K562 (cell line): ENCODE data around the gene ZNF385D. TPM values are rescaled to one million over a fixed set of nuclear protein-coding genes. Genes with fewer than 3 reads are reported as not detected.

ENCODE experiments used
- ATAC-seq: fragments of 200-7000 bp; cut with Tn5 transposase; 3 replicates; pipeline ENCODE4 v1.9.1; 2020; ENCODE audit warnings: moderate library complexity
- BruUV-seq: library from RNA; stranded (reverse); fragments of 400-500 nt; replicated peaks from 2 replicates; lab custom pipeline; 2021; lab: Mats Ljungman, UMichigan
- CTCF ChIA-PET: fragments of 300-600 bp; formaldehyde crosslinking; extraction: SDS; loops from one replicate; lab custom pipeline; 2021; ENCODE audit warnings: low intra/inter-chr PET ratio; lab: Yijun Ruan, JAX
- POLR2A ChIA-PET: fragments of 300-600, 350-650 bp; sonication (Branson Sonifier 250); formaldehyde crosslinking; extraction: SDS; loops from one replicate; lab custom pipeline; 2021; ENCODE audit warnings: antibody characterized with exemption, inconsistent platforms; lab: Yijun Ruan, JAX
- DNase-seq, 4 experiments: peaks; one replicate each; pipeline versions ENCODE4 v3.0.0 to v3.0.0-alpha.2; 2011 to 2018; ENCODE audit warnings: low spot score in 3 of 4, mixed read lengths in 3 of 4; ENCODE audit errors: extremely low read depth in 1 of 4
- FAIRE-seq: peaks from 2 replicates; lab custom pipeline; 2011; peaks lifted over from hg19 to GRCh38; lab: Jason Lieb, UNC
- H2AFZ ChIP-seq: 2 replicates; pipeline ENCODE4 v1.6.0; 2011; ENCODE audit warnings: low read depth, low read length, control low read depth, inconsistent platforms
- H3K27ac ChIP-seq: fragments of 200-600 bp; 3 replicates; pipeline ENCODE4 v1.8.0; 2011; ENCODE audit warnings: low read depth, mild to moderate bottlenecking, control low read depth, inconsistent platforms, low read length, moderate library complexity, mixed read lengths; ENCODE audit errors: extremely low read depth
- H3K27me3 ChIP-seq, 2 experiments: fragments of 300-600 bp in 1 of 2; 2 replicates in 1 of 2; 3 replicates in 1 of 2; pipeline versions ENCODE4 v1.6.0 to v1.8.0; 2011; ENCODE audit warnings: inconsistent platforms in 2 of 2, low read length in 2 of 2, mild to moderate bottlenecking in 1 of 2, mixed read lengths in 1 of 2, moderate library complexity in 1 of 2; ENCODE audit not compliant: control insufficient read depth in 2 of 2, insufficient read depth in 2 of 2
- H3K36me3 ChIP-seq: fragments of 300-600 bp; 3 replicates; pipeline ENCODE4 v1.8.0; 2011; ENCODE audit warnings: mild to moderate bottlenecking, low read length, inconsistent platforms; ENCODE audit not compliant: control insufficient read depth, insufficient read depth
- H3K4me1 ChIP-seq, 2 experiments: fragments of 200-600 bp in 1 of 2; replicated peaks in 1 of 2; 2 replicates in 1 of 2; 3 replicates in 1 of 2; pipeline versions ENCODE4 v1.5.1 to v1.8.0; 2011; ENCODE audit warnings: inconsistent platforms in 2 of 2, low read length in 2 of 2, mild to moderate bottlenecking in 1 of 2, mixed read lengths in 1 of 2, moderate library complexity in 1 of 2; ENCODE audit not compliant: control insufficient read depth in 2 of 2, insufficient read depth in 2 of 2
- H3K4me2 ChIP-seq: 2 replicates; pipeline ENCODE4 v1.6.1; 2011; ENCODE audit warnings: low read length, control low read depth, inconsistent platforms, mixed read lengths; ENCODE audit not compliant: insufficient read depth
- H3K4me3 ChIP-seq: fragments of 200-600 bp; sonication (generic), shearing (Covaris generic); 2 replicates; pipeline ENCODE4 v1.5.1; 2016; ENCODE audit warnings: control low read depth, inconsistent platforms
- H3K79me2 ChIP-seq: fragments of 200-600 bp; 3 replicates; pipeline ENCODE4 v1.8.0; 2011; ENCODE audit warnings: low read length, inconsistent platforms; ENCODE audit not compliant: control insufficient read depth, insufficient read depth
- H3K9ac ChIP-seq, 2 experiments: 2 replicates each; pipeline versions ENCODE4 v1.6.0 to v1.6.1; 2011; ENCODE audit warnings: low read depth in 2 of 2, low read length in 2 of 2, control low read depth in 1 of 2, inconsistent platforms in 1 of 2, mild to moderate bottlenecking in 1 of 2, mixed read lengths in 1 of 2; ENCODE audit not compliant: insufficient read depth in 1 of 2
- H3K9me1 ChIP-seq: one replicate; pipeline ENCODE4 v1.6.0; 2011; ENCODE audit warnings: inconsistent platforms, mild to moderate bottlenecking, low read length, moderate library complexity; ENCODE audit not compliant: control insufficient read depth, insufficient read depth
- H3K9me3 ChIP-seq: replicated peaks from 2 replicates; pipeline ENCODE4 v1.5.1; 2011; ENCODE audit warnings: low read depth, low read length, inconsistent platforms; ENCODE audit not compliant: control insufficient read depth, insufficient read depth
- H4K20me1 ChIP-seq: replicated peaks from 2 replicates; pipeline ENCODE4 v1.6.1; 2011; ENCODE audit warnings: low read length, inconsistent platforms, mixed read lengths; ENCODE audit not compliant: control insufficient read depth, insufficient read depth
- ARID1B ChIP-seq: fragments of 450-650 bp; IDR thresholded peaks from 2 replicates; pipeline ENCODE4 v1.6.1; 2016; ENCODE audit warnings: antibody characterized with exemption, mild to moderate bottlenecking, inconsistent platforms
- KAT7 ChIP-seq: sonication (generic); formaldehyde crosslinking; IDR thresholded peaks from 2 replicates; pipeline ENCODE4 v1.8.0; 2022; ENCODE audit warnings: missing genetic modification reagents, mild to moderate bottlenecking, borderline replicate concordance
- STAT5B ChIP-seq: fragments of 250-450 bp; sonication (Bioruptor Pico); IDR thresholded peaks from 2 replicates; pipeline ENCODE4 v1.8.0; 2021; ENCODE audit warnings: mild to moderate bottlenecking, inconsistent platforms
- TAF15 ChIP-seq: fragments of 200-400 bp; formaldehyde crosslinking; IDR thresholded peaks from 2 replicates; pipeline ENCODE4 v1.6.1; 2017; ENCODE audit warnings: mild to moderate bottlenecking, low read depth, low read length, moderate library complexity
- YY1 ChIP-seq, 3 experiments: IDR thresholded peaks; 2 replicates each; pipeline ENCODE4 v1.6.1; 2011; ENCODE audit warnings: low read length in 2 of 3, mild to moderate bottlenecking in 2 of 3, moderate library complexity in 2 of 3, borderline replicate concordance in 1 of 3, control low read depth in 1 of 3, low read depth in 1 of 3; ENCODE audit not compliant: insufficient read depth in 3 of 3, insufficient replicate concordance in 2 of 3, control insufficient read depth in 1 of 3, insufficient read length in 1 of 3; ENCODE audit errors: extremely low read depth in 1 of 3
- ZNF23 ChIP-seq: fragments of 250-450 bp; sonication (Bioruptor Pico); IDR thresholded peaks from 2 replicates; pipeline ENCODE4 v1.4.0; 2020; ENCODE audit warnings: mild to moderate bottlenecking
- WGBS: fragments of 100-300 bp; shearing (Covaris generic); methylation state at CpG from one replicate; pipeline ENCODE4 v1.1.6; 2016; ENCODE audit warnings: low coverage, mixed read lengths; ENCODE audit not compliant: insufficient coverage; ENCODE audit errors: missing lambda C conversion rate; 5-methylcytosine and 5-hydroxymethylcytosine counted together
- in situ Hi-C: fragments of 300-500 bp; cut with MboI; formaldehyde crosslinking; loops from 4 replicates; pipeline ENCODE4 v1.15.0; 2018; ENCODE audit warnings: inconsistent platforms, mixed read lengths
- intact Hi-C: fragments of 100-400 bp; cut with micrococcal nuclease; formaldehyde crosslinking; loops from 2 replicates; pipeline ENCODE4 v1.14.2; 2022
- polyA plus RNA-seq, 8 experiments: library from polyadenylated mRNA; depleted of rRNA in 4 of 8; stranded (reverse) in 5 of 8; unstranded in 3 of 8; fragments of >200 nt; fragmentation: Nextera tagmentation in 2 of 8; fragmentation: Illumina TruSeq in 1 of 8; extraction: Ambion mirVana in 2 of 8; extraction: Trizol in 1 of 8; gene quantifications; 2 replicates each; pipeline versions ENCODE4 v1.2.1 to v1.2.3, GENCODE V29; 2011 to 2014; ENCODE audit warnings: inconsistent platforms in 1 of 8, missing spikeins in 1 of 8
- total RNA-seq, 7 experiments: library from RNA; depleted of rRNA in 6 of 7; stranded (reverse); fragments of >200 nt in 6 of 7; fragmentation: Illumina TruSeq in 2 of 7; extraction: Trizol in 2 of 7; gene quantifications; 2 replicates each; pipeline versions ENCODE4 v1.2.1 to v1.2.3, GENCODE V29; 2011 to 2021; ENCODE audit warnings: low replicate concordance in 1 of 7
- TF ChIP-seq, protein P1 (sequence below): sonication (generic); formaldehyde crosslinking; IDR thresholded peaks from 2 replicates; pipeline ENCODE4 v1.8.1; 2022; ENCODE audit warnings: missing genetic modification reagents

ZNF385D gene
- total and polyA plus RNA-seq, 9 of the 15 experiments (the other 6 are each of a cell fraction or from before 2014, with no cell fraction given), result 0.14 to 1.7 (median 0.51) TPM

DNA sequence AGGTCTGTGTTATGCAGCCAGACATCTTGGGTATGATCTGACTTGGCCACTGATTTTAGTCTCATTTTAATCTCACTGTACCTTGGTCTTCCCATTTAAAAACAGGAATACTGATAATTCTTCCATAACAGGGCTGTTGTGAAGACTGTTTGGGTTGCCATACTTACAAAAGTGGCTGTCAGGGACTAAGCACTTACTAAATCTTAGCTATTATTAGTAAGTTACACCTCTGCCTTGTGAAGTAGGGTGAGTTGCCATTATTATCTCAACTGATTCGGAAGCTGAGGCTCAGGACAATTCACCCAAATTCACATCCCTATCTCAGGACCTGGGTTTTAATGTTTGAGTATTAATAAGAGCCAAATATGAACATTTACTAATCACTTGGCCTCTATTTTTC is 12.7 kb downstream of the ZNF385D start:
- no peak overlapping the region for H3K4me3 ChIP-seq
- H3K9me1 ChIP-seq, result no peaks in the 10 kb centered on the region
- no TSS peak for BruUV-seq
- intact Hi-C loops (no loop called here), in situ Hi-C loops (no loop called here)
- no peaks in the 10 kb centered on the region for H4K20me1 ChIP-seq
- POLR2A ChIA-PET, result no interaction called here
- FAIRE-seq (no peak), ATAC-seq (no peak), DNase-seq (no peak)
- no peak overlapping the region for H3K4me2 ChIP-seq
- no peaks in the 10 kb centered on the region for H3K79me2 ChIP-seq
- no peaks in the 10 kb centered on the region for H3K36me3 ChIP-seq
- H3K9me3 ChIP-seq, result no peaks in the 10 kb centered on the region
- WGBS, result 0% methylated on average over 1 of the region's 1 CpG
- CTCF ChIA-PET, result no interaction called here
- no peak overlapping the region for H3K27ac ChIP-seq
- no peak overlapping the region for H3K9ac ChIP-seq
- no peaks in the 10 kb centered on the region for H3K4me1 ChIP-seq
- no peak for TF ChIP-seq ARID1B
- TF ChIP-seq TAF15, result no peak
- TF ChIP-seq STAT5B, result no peak
- no peak for TF ChIP-seq YY1 (IDR thresholded peaks at IDR 0.05; ENCODE audit: borderline replicate concordance in 1 of 3, control insufficient read depth in 1 of 3, extremely low read depth in 1 of 3, insufficient read depth in 3 of 3, insufficient read length in 1 of 3, insufficient replicate concordance in 2 of 3, low read depth in 1 of 3, low read length in 2 of 3)
- H2AFZ ChIP-seq, result no peak overlapping the region
- H3K27me3 ChIP-seq, result no peaks in the 10 kb centered on the region

DNA sequence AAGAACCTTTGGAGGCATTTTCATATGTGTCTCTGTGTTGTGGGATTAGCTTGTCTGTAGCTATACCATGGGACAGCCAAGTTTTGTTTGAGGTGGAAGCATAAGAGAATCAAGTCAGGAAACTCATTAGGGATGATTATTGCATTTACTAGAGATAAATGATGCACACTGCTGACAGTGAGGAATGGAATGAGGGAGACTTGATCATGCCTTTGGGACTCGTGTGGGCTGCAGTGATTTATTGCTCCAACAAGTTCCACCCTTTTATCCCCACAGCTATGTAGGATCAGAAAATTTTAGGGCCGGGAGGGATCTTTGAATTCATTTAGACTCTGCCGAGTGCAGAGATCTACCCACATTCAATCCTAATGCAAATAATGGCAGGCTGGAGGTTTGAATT is 16.3 kb downstream of the ZNF385D start:
- DNase-seq, result no peak
- ChIA-PET POLR2A (no interaction called here), CTCF (no interaction called here)
- no peaks in the 10 kb centered on the region for H3K9me1 ChIP-seq
- H3K79me2 ChIP-seq, result no peaks in the 10 kb centered on the region
- no peak overlapping the region for H2AFZ ChIP-seq
- BruUV-seq, result no TSS peak
- H4K20me1 ChIP-seq, result no peaks in the 10 kb centered on the region
- 2% methylated on average over 3 of the region's 3 CpGs for WGBS
- no peak overlapping the region for H3K4me3 ChIP-seq
- intact Hi-C loops (no loop called here), in situ Hi-C loops (no loop called here)
- ATAC-seq, result no peak
- H3K27me3 ChIP-seq, result no peaks in the 10 kb centered on the region
- H3K9ac ChIP-seq, result no peak overlapping the region
- TF ChIP-seq KAT7 (no peak), ZNF23 (CRISPR knock-in tag) (no peak)
- TF ChIP-seq, protein P1, sequence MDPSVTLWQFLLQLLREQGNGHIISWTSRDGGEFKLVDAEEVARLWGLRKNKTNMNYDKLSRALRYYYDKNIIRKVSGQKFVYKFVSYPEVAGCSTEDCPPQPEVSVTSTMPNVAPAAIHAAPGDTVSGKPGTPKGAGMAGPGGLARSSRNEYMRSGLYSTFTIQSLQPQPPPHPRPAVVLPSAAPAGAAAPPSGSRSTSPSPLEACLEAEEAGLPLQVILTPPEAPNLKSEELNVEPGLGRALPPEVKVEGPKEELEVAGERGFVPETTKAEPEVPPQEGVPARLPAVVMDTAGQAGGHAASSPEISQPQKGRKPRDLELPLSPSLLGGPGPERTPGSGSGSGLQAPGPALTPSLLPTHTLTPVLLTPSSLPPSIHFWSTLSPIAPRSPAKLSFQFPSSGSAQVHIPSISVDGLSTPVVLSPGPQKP, result no peak
- no peak overlapping the region for H3K4me2 ChIP-seq
- FAIRE-seq, result no peak
- H3K4me1 ChIP-seq, result no peaks in the 10 kb centered on the region
- H3K36me3 ChIP-seq, result no peaks in the 10 kb centered on the region
- H3K9me3 ChIP-seq, result no peaks in the 10 kb centered on the region
- H3K27ac ChIP-seq, result no peak overlapping the region
